ENCODE measurements around the gene LRFN2. TPM values are rescaled to one million over a fixed set of nuclear protein-coding genes. Genes with fewer than 3 reads are reported as not detected.

The LRFN2 gene
- total and polyA plus RNA-seq, 2 experiments from 2014 or later = 0.29 to 2.5 TPM

DNA sequence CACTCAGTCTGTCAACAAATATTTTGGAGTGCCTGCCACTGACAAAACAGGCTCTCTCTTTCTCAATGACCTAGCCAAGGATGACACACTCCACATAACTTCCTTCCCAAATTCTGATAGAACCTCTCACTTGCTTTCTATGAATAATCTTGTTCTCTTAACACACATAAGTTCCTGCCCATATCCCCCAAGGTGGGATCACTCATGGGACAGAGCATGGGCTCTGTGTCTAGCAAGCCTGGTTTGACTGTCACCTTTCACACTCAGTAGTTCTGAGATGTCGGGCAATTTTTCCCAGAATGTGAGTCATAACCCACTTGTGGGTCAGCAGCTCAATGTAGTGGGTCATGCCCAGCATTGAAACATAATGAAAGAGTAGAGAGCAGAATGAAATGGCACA lies 78.1 kb downstream of the LRFN2 start:
- Mint-ChIP-seq H3K4me3 (no peak overlapping the region), H3K4me1 (peaks cover 22% of the 10 kb centered on the region), H3K27ac (no peak overlapping the region), H3K27me3 (ENCODE audit: insufficient read depth, low read depth, poor library complexity) (peaks cover 5% of the 10 kb centered on the region), H3K36me3 (ENCODE audit: low read depth) (no peaks in the 10 kb centered on the region), H3K9me3 (no peaks in the 10 kb centered on the region)
- TF ChIP-seq NANOG (IDR thresholded peaks at IDR 0.05; ENCODE audit: borderline replicate concordance) = no peak
- TF ChIP-seq, protein P1, sequence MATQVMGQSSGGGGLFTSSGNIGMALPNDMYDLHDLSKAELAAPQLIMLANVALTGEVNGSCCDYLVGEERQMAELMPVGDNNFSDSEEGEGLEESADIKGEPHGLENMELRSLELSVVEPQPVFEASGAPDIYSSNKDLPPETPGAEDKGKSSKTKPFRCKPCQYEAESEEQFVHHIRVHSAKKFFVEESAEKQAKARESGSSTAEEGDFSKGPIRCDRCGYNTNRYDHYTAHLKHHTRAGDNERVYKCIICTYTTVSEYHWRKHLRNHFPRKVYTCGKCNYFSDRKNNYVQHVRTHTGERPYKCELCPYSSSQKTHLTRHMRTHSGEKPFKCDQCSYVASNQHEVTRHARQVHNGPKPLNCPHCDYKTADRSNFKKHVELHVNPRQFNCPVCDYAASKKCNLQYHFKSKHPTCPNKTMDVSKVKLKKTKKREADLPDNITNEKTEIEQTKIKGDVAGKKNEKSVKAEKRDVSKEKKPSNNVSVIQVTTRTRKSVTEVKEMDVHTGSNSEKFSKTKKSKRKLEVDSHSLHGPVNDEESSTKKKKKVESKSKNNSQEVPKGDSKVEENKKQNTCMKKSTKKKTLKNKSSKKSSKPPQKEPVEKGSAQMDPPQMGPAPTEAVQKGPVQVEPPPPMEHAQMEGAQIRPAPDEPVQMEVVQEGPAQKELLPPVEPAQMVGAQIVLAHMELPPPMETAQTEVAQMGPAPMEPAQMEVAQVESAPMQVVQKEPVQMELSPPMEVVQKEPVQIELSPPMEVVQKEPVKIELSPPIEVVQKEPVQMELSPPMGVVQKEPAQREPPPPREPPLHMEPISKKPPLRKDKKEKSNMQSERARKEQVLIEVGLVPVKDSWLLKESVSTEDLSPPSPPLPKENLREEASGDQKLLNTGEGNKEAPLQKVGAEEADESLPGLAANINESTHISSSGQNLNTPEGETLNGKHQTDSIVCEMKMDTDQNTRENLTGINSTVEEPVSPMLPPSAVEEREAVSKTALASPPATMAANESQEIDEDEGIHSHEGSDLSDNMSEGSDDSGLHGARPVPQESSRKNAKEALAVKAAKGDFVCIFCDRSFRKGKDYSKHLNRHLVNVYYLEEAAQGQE (IDR thresholded peaks at IDR 0.05; ENCODE audit: unreplicated experiment) = no peak
- no peak for TF ChIP-seq STAT1 (IDR thresholded peaks at IDR 0.05; ENCODE audit: unreplicated experiment)
- TF ChIP-seq, protein P2, sequence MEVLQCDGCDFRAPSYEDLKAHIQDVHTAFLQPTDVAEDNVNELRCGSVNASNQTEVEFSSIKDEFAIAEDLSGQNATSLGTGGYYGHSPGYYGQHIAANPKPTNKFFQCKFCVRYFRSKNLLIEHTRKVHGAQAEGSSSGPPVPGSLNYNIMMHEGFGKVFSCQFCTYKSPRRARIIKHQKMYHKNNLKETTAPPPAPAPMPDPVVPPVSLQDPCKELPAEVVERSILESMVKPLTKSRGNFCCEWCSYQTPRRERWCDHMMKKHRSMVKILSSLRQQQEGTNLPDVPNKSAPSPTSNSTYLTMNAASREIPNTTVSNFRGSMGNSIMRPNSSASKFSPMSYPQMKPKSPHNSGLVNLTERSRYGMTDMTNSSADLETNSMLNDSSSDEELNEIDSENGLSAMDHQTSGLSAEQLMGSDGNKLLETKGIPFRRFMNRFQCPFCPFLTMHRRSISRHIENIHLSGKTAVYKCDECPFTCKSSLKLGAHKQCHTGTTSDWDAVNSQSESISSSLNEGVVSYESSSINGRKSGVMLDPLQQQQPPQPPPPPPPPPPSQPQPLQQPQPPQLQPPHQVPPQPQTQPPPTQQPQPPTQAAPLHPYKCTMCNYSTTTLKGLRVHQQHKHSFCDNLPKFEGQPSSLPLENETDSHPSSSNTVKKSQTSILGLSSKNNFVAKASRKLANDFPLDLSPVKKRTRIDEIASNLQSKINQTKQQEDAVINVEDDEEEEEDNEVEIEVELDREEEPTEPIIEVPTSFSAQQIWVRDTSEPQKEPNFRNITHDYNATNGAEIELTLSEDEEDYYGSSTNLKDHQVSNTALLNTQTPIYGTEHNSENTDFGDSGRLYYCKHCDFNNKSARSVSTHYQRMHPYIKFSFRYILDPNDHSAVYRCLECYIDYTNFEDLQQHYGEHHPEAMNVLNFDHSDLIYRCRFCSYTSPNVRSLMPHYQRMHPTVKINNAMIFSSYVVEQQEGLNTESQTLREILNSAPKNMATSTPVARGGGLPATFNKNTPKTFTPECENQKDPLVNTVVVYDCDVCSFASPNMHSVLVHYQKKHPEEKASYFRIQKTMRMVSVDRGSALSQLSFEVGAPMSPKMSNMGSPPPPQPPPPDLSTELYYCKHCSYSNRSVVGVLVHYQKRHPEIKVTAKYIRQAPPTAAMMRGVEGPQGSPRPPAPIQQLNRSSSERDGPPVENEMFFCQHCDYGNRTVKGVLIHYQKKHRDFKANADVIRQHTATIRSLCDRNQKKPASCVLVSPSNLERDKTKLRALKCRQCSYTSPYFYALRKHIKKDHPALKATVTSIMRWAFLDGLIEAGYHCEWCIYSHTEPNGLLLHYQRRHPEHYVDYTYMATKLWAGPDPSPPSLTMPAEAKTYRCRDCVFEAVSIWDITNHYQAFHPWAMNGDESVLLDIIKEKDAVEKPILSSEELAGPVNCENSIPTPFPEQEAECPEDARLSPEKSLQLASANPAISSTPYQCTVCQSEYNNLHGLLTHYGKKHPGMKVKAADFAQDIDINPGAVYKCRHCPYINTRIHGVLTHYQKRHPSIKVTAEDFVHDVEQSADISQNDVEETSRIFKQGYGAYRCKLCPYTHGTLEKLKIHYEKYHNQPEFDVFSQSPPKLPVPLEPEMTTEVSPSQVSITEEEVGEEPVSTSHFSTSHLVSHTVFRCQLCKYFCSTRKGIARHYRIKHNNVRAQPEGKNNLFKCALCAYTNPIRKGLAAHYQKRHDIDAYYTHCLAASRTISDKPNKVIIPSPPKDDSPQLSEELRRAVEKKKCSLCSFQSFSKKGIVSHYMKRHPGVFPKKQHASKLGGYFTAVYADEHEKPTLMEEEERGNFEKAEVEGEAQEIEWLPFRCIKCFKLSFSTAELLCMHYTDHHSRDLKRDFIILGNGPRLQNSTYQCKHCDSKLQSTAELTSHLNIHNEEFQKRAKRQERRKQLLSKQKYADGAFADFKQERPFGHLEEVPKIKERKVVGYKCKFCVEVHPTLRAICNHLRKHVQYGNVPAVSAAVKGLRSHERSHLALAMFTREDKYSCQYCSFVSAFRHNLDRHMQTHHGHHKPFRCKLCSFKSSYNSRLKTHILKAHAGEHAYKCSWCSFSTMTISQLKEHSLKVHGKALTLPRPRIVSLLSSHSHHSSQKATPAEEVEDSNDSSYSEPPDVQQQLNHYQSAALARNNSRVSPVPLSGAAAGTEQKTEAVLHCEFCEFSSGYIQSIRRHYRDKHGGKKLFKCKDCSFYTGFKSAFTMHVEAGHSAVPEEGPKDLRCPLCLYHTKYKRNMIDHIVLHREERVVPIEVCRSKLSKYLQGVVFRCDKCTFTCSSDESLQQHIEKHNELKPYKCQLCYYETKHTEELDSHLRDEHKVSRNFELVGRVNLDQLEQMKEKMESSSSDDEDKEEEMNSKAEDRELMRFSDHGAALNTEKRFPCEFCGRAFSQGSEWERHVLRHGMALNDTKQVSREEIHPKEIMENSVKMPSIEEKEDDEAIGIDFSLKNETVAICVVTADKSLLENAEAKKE (CRISPR knock-in tag; IDR thresholded peaks at IDR 0.05) = no peak
- TF ChIP-seq ZNF331 (CRISPR knock-in tag; IDR thresholded peaks at IDR 0.05; ENCODE audit: low read depth) = no peak
- no peak for TF ChIP-seq JUNB (IDR thresholded peaks at IDR 0.05; ENCODE audit: unreplicated experiment)
- TF ChIP-seq, protein P3, sequence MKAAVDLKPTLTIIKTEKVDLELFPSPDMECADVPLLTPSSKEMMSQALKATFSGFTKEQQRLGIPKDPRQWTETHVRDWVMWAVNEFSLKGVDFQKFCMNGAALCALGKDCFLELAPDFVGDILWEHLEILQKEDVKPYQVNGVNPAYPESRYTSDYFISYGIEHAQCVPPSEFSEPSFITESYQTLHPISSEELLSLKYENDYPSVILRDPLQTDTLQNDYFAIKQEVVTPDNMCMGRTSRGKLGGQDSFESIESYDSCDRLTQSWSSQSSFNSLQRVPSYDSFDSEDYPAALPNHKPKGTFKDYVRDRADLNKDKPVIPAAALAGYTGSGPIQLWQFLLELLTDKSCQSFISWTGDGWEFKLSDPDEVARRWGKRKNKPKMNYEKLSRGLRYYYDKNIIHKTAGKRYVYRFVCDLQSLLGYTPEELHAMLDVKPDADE (IDR thresholded peaks at IDR 0.05) = no peak
- TF ChIP-seq POLR2AphosphoS5 (IDR thresholded peaks at IDR 0.05; ENCODE audit: low read depth) = no peak
- TF ChIP-seq, protein P4, sequence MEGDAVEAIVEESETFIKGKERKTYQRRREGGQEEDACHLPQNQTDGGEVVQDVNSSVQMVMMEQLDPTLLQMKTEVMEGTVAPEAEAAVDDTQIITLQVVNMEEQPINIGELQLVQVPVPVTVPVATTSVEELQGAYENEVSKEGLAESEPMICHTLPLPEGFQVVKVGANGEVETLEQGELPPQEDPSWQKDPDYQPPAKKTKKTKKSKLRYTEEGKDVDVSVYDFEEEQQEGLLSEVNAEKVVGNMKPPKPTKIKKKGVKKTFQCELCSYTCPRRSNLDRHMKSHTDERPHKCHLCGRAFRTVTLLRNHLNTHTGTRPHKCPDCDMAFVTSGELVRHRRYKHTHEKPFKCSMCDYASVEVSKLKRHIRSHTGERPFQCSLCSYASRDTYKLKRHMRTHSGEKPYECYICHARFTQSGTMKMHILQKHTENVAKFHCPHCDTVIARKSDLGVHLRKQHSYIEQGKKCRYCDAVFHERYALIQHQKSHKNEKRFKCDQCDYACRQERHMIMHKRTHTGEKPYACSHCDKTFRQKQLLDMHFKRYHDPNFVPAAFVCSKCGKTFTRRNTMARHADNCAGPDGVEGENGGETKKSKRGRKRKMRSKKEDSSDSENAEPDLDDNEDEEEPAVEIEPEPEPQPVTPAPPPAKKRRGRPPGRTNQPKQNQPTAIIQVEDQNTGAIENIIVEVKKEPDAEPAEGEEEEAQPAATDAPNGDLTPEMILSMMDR (conservative IDR thresholded peaks at IDR 0.05; ENCODE audit: low read depth in 2 of 2) = no peak
- TF ChIP-seq ZNF114 (CRISPR knock-in tag; IDR thresholded peaks at IDR 0.05) = no peak
- H3K27ac ChIP-seq (ENCODE audit: low read depth) = no peak overlapping the region
- H3K4me2 ChIP-seq = no peak overlapping the region
- peaks cover 4% of the 10 kb centered on the region; the same call in 1 of the 2 replicates for H3K4me1 ChIP-seq (ENCODE audit: insufficient read depth)
- no peak for DNase-seq (ENCODE audit: low spot score)
- H3K27me3 ChIP-seq (ENCODE audit: insufficient read depth) = no peaks in the 10 kb centered on the region
- no peaks in the 10 kb centered on the region for H3K79me2 ChIP-seq (replicated peaks; ENCODE audit: insufficient read depth)
- ATAC-seq = no peak
- H3F3A ChIP-seq (replicated peaks; ENCODE audit: low read depth) = no peaks in the 10 kb centered on the region
- H3K9me2 ChIP-seq (ENCODE audit: insufficient read depth) = no peaks in the 10 kb centered on the region
- H3K4me3 ChIP-seq = no peak overlapping the region
- H3K36me3 ChIP-seq (ENCODE audit: insufficient read depth) = no peaks in the 10 kb centered on the region
- H4K20me1 ChIP-seq (replicated peaks; ENCODE audit: insufficient read depth) = no peaks in the 10 kb centered on the region
- H2AFZ ChIP-seq = no peak overlapping the region

Data from GM23338 (cell line).